ENCODE data around the gene MAGEB1.

- no peak for TF ChIP-seq ELF4 (CRISPR knock-in tag; IDR thresholded peaks at IDR 0.05; ENCODE audit: low read depth)
- no peak for TF ChIP-seq TP53 (CRISPR knock-in tag; IDR thresholded peaks at IDR 0.05)
Measured at GRCh38 chrX:30219372-30219771, 27.6 kb upstream of the MAGEB1 start.
